OCI-LY1 (cell line): ENCODE measurements around the gene ITIH2.
"Not testable (repeated sequence)": the region's sequence is repeated elsewhere in the genome, so short reads cannot be mapped to it uniquely, and the experiment has no call there.

ENCODE experiments used
- H2AFZ ChIP-seq: fragments of 200-600 bp; sonication (generic), shearing (Covaris generic); 2 replicates; pipeline ENCODE4 v1.6.0; 2014; ENCODE audit warnings: antibody characterized with exemption, mild to moderate bottlenecking, low read length
- H3F3A ChIP-seq: fragments of 200-600 bp; sonication (generic), shearing (Covaris generic); 2 replicates; pipeline ENCODE4 v1.6.0; 2014; ENCODE audit warnings: mild to moderate bottlenecking, antibody characterized with exemption, low read length, moderate library complexity; ENCODE audit not compliant: insufficient read depth
- H3K27ac ChIP-seq: fragments of 200-600 bp; sonication (generic); 2 replicates; pipeline ENCODE4 v1.5.1; 2014; ENCODE audit warnings: low read length, mixed run types, mild to moderate bottlenecking, low read depth; ENCODE audit not compliant: poor library complexity, severe bottlenecking
- H3K27me3 ChIP-seq: fragments of 200-600 bp; sonication (generic); 2 replicates; pipeline ENCODE4 v1.6.0; 2014; ENCODE audit warnings: antibody characterized with exemption, mild to moderate bottlenecking, low read length, moderate library complexity; ENCODE audit not compliant: insufficient read depth
- H3K36me3 ChIP-seq: fragments of 200-600 bp; sonication (generic); 2 replicates; pipeline ENCODE4 v1.6.1; 2014; ENCODE audit warnings: mild to moderate bottlenecking, antibody characterized with exemption, low read length, moderate library complexity, mixed read lengths; ENCODE audit not compliant: insufficient read depth
- H3K4me1 ChIP-seq: fragments of 200-600 bp; sonication (generic); 2 replicates; pipeline ENCODE4 v1.5.1; 2014; ENCODE audit warnings: mild to moderate bottlenecking, low read length, moderate library complexity; ENCODE audit not compliant: insufficient read depth, severe bottlenecking
- H3K4me2 ChIP-seq: fragments of 200-600 bp; sonication (generic), shearing (Covaris generic); 2 replicates; pipeline ENCODE4 v1.6.1; 2014; ENCODE audit warnings: low read length
- H3K4me3 ChIP-seq: fragments of 200-600 bp; sonication (generic); 2 replicates; pipeline ENCODE4 v1.5.1; 2014; ENCODE audit warnings: low read length, low read depth, mild to moderate bottlenecking, mixed read lengths; ENCODE audit not compliant: poor library complexity, severe bottlenecking
- H3K79me2 ChIP-seq: fragments of 200-600 bp; shearing (Covaris generic); 2 replicates; pipeline ENCODE4 v1.6.1; 2016; ENCODE audit warnings: mixed run types, low read length, mixed read lengths; ENCODE audit not compliant: insufficient read depth
- H3K9ac ChIP-seq: fragments of 200-600 bp; sonication (generic), shearing (Covaris generic); 2 replicates; pipeline ENCODE4 v1.6.1; 2014; ENCODE audit warnings: mild to moderate bottlenecking, low read length, mixed read lengths
- H3K9me2 ChIP-seq: fragments of 200-600 bp; sonication (generic), shearing (Covaris generic); 2 replicates; pipeline ENCODE4 v1.6.1; 2014; ENCODE audit warnings: low read depth, mild to moderate bottlenecking, low read length, mixed read lengths
- H3K9me3 ChIP-seq: fragments of 200-600 bp; shearing (Covaris generic); 2 replicates; pipeline ENCODE4 v1.6.1; 2014; ENCODE audit warnings: low read length, mixed read lengths
- H4K20me1 ChIP-seq: fragments of 200-600 bp; sonication (generic), shearing (Covaris generic); 2 replicates; pipeline ENCODE4 v1.6.0; 2016; ENCODE audit warnings: mild to moderate bottlenecking, low read length; ENCODE audit not compliant: insufficient read depth
- CTCF ChIP-seq: fragments of 200-600 bp; sonication (generic), shearing (Covaris generic); IDR thresholded peaks from 2 replicates; pipeline ENCODE4 v1.5.1; 2017; ENCODE audit warnings: mild to moderate bottlenecking, antibody characterized with exemption, low read length, moderate library complexity, mixed read lengths
- EZH2 ChIP-seq: fragments of 200-600 bp; sonication (generic), shearing (Covaris generic); IDR thresholded peaks from 2 replicates; pipeline ENCODE4 v1.8.0; 2017; ENCODE audit warnings: borderline replicate concordance, mixed run types, mild to moderate bottlenecking, antibody characterized with exemption, low read length, moderate library complexity, mixed read lengths

Gene ITIH2

DNA sequence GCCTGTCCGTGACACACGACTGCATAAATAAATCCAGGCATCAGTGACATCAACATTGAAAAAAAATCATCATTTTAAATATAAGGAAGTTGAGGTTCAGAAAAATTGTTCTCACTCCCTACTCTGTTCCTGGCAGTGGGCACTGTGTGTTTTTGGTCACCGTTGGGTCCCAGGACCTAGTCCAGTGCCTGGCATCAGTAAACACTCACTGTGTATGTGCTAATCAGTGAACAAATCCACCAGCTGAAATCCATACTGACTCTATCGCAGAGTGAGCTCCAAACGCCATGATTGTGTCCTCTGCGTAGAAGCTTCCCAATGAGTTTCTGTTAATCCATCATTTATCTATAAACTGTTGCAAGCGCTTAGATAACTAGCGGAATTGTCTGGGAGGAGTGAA, 41.2 kb downstream of the ITIH2 start:
- Histone ChIP-seq H3K4me3 (no peak overlapping the region), H3K27me3 (no peaks in the 10 kb centered on the region), H3K36me3 (no peaks in the 10 kb centered on the region), H3F3A (no peaks in the 10 kb centered on the region), H3K9me2 (no peaks in the 10 kb centered on the region), H4K20me1 (no peaks in the 10 kb centered on the region), H3K4me1 (no peaks in the 10 kb centered on the region), H3K27ac (no peak overlapping the region), H3K4me2 (no peak overlapping the region), H3K9me3 (no peaks in the 10 kb centered on the region), H3K9ac (no peak overlapping the region), H2AFZ (no peak overlapping the region), H3K79me2 (no peaks in the 10 kb centered on the region)
- no peak for TF ChIP-seq CTCF
- no peak for TF ChIP-seq EZH2

GRCh38 chr10:7748637-7749036, 45.5 kb downstream of the ITIH2 start:
- H3K9me3 ChIP-seq, H3K4me1 ChIP-seq, H3F3A ChIP-seq, H3K27ac ChIP-seq, H3K4me2 ChIP-seq, H4K20me1 ChIP-seq, H2AFZ ChIP-seq, H3K9me2 ChIP-seq, H3K4me3 ChIP-seq, H3K27me3 ChIP-seq, H3K79me2 ChIP-seq, H3K9ac ChIP-seq: not testable (repeated sequence)
- peaks cover 17% of the 10 kb centered on the region for H3K36me3 ChIP-seq

DNA sequence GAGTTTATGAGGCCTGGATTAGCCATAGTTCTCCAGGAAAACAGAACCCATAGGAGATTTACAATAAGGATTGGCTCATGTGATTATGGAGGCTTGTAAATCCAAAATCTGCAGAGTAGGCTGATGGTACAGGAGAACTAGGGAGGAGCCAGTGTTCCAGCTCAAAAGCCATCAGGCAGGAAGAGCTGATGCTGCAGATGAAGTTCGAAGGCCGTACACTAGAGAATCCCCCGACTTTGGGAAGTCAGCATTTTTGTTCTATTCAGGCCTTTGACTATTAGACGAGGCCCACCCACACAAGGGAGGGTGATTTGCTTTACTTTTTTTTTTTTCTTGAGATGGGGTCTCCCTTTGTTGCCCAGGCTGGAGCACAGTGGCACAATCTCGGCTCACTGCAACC, 47.1 kb downstream of the ITIH2 start:
- H3K36me3 ChIP-seq: peaks cover 33% of the 10 kb centered on the region
- H3K9ac ChIP-seq: no peak overlapping the region
- no peak overlapping the region for H3K27ac ChIP-seq
- no peaks in the 10 kb centered on the region for H4K20me1 ChIP-seq
- no peak overlapping the region for H3K4me2 ChIP-seq
- H3K4me3 ChIP-seq: no peak overlapping the region
- H3K79me2 ChIP-seq: no peaks in the 10 kb centered on the region
- H3F3A ChIP-seq: no peaks in the 10 kb centered on the region
- H3K9me2 ChIP-seq: no peaks in the 10 kb centered on the region
- no peak overlapping the region for H2AFZ ChIP-seq
- H3K9me3 ChIP-seq: no peaks in the 10 kb centered on the region
- H3K4me1 ChIP-seq: no peaks in the 10 kb centered on the region
- TF ChIP-seq EZH2 (no peak), CTCF (no peak)
- H3K27me3 ChIP-seq: no peaks in the 10 kb centered on the region

GRCh38 chr10:7752251-7752650, 49.1 kb downstream of the ITIH2 start:
- H3K27me3 ChIP-seq: no peaks in the 10 kb centered on the region
- TF ChIP-seq CTCF (no peak), EZH2 (no peak)
- H3K79me2 ChIP-seq: no peaks in the 10 kb centered on the region
- peaks cover 49% of the 10 kb centered on the region for H3K36me3 ChIP-seq
- H4K20me1 ChIP-seq: no peaks in the 10 kb centered on the region
- no peaks in the 10 kb centered on the region for H3F3A ChIP-seq
- no peak overlapping the region for H3K27ac ChIP-seq
- no peaks in the 10 kb centered on the region for H3K4me1 ChIP-seq
- H3K4me2 ChIP-seq: no peak overlapping the region
- no peak overlapping the region for H3K4me3 ChIP-seq
- H3K9ac ChIP-seq: no peak overlapping the region
- H2AFZ ChIP-seq: no peak overlapping the region
- no peaks in the 10 kb centered on the region for H3K9me2 ChIP-seq
- H3K9me3 ChIP-seq: no peaks in the 10 kb centered on the region
